GM12878 (cell line): ENCODE results near the gene BRCA2. TPM values are rescaled to one million over a fixed set of nuclear protein-coding genes. Genes with fewer than 3 reads are reported as not detected.

Experiments used
- ATAC-seq: fragments of 200-7000 bp; cut with Tn5 transposase; 3 replicates; pipeline ENCODE4 v1.9.1; 2020; ENCODE audit warnings: mild to moderate bottlenecking, moderate library complexity
- BruUV-seq: library from RNA; stranded (reverse); fragments of 400-500 nt; replicated peaks from 2 replicates; lab custom pipeline; 2021; lab: Mats Ljungman, UMichigan
- CTCF ChIA-PET: fragments of 300-600 bp; sonication (Branson Sonifier 250); formaldehyde crosslinking; extraction: SDS; loops from one replicate; lab custom pipeline; 2021; ENCODE audit warnings: inconsistent platforms; lab: Yijun Ruan, JAX
- POLR2A ChIA-PET: fragments of 350-600 bp; formaldehyde crosslinking; extraction: SDS; loops from one replicate; lab custom pipeline; 2021; ENCODE audit warnings: inconsistent platforms; lab: Charles Lee
- RAD21 ChIA-PET: fragments of 300-600 bp; sonication (Branson Sonifier 250); formaldehyde crosslinking; loops from one replicate; lab custom pipeline; 2023; ENCODE audit warnings: antibody characterized with exemption; ENCODE audit not compliant: unreplicated experiment; lab: Charles Lee
- SMC1A ChIA-PET: fragments of 300-600 bp; sonication (Branson Sonifier 250); formaldehyde crosslinking; loops from one replicate; lab custom pipeline; 2023; ENCODE audit not compliant: unreplicated experiment, uncharacterized antibody; lab: Charles Lee
- DNase-seq: peaks from one replicate; pipeline ENCODE4 v3.0.0-alpha.2; 2011; ENCODE audit warnings: low read depth, low spot score
- FAIRE-seq: peaks from 3 replicates; lab custom pipeline; 2011; peaks lifted over from hg19 to GRCh38; lab: Jason Lieb, UNC
- H2AFZ ChIP-seq: 2 replicates; pipeline ENCODE4 v1.6.0; 2011; ENCODE audit warnings: low read depth, low read length, control low read depth; ENCODE audit not compliant: control insufficient read depth
- H3K27ac ChIP-seq: 2 replicates; pipeline ENCODE4 v1.5.1; 2011; ENCODE audit warnings: control low read depth; ENCODE audit not compliant: control insufficient read depth, insufficient read depth
- H3K27me3 ChIP-seq, 2 experiments: replicated peaks in 1 of 2; 2 replicates each; pipeline versions ENCODE4 v1.6.0 to v1.6.1; 2011; ENCODE audit warnings: low read length in 1 of 2; ENCODE audit not compliant: control insufficient read depth in 2 of 2, insufficient read depth in 2 of 2
- H3K36me3 ChIP-seq, 2 experiments: 2 replicates each; pipeline ENCODE4 v1.5.1; 2011; ENCODE audit warnings: low read length in 1 of 2; ENCODE audit not compliant: control insufficient read depth in 2 of 2, insufficient read depth in 2 of 2
- H3K4me1 ChIP-seq: 2 replicates; pipeline ENCODE4 v1.6.1; 2011; ENCODE audit warnings: mild to moderate bottlenecking, low read length, moderate library complexity, mixed read lengths; ENCODE audit not compliant: control insufficient read depth, insufficient read depth
- H3K4me2 ChIP-seq: 2 replicates; pipeline ENCODE4 v1.6.0; 2011; ENCODE audit warnings: control low read depth; ENCODE audit not compliant: control insufficient read depth, insufficient read depth
- H3K4me3 ChIP-seq: fragments of 200-600 bp; sonication (generic); 2 replicates; pipeline ENCODE4 v1.5.1; 2016
- H3K79me2 ChIP-seq: 2 replicates; pipeline ENCODE4 v1.6.0; 2011; ENCODE audit warnings: low read length; ENCODE audit not compliant: control insufficient read depth, insufficient read depth
- H3K9ac ChIP-seq: 2 replicates; pipeline ENCODE4 v1.8.0; 2011; ENCODE audit warnings: low read length, control low read depth, mixed read lengths; ENCODE audit not compliant: control insufficient read depth, insufficient read depth
- H3K9me3 ChIP-seq: replicated peaks from 3 replicates; pipeline ENCODE4 v1.5.1; 2011; ENCODE audit warnings: mild to moderate bottlenecking, low read length; ENCODE audit not compliant: control insufficient read depth, insufficient read depth
- H4K20me1 ChIP-seq: 2 replicates; pipeline ENCODE4 v1.6.0; 2011; ENCODE audit not compliant: control insufficient read depth, insufficient read depth
- ASH2L ChIP-seq: fragments of 300-600, 200-600 bp; sonication (generic); IDR thresholded peaks from 2 replicates; pipeline ENCODE4 v1.6.1; 2017; ENCODE audit warnings: low read depth, mild to moderate bottlenecking, borderline replicate concordance
- EED ChIP-seq: sonication (generic); IDR thresholded peaks from 2 replicates; pipeline ENCODE4 v1.6.1; 2016; ENCODE audit warnings: antibody characterized with exemption, low read depth
- NFXL1 ChIP-seq: fragments of 450-650 bp; IDR thresholded peaks from 2 replicates; pipeline ENCODE4 v1.6.1; 2017; ENCODE audit warnings: antibody characterized with exemption, mild to moderate bottlenecking, borderline replicate concordance
- WGBS: methylation state at CpG from one replicate; pipeline ENCODE4 v1.1.6; 2016; ENCODE audit warnings: low lambda C conversion rate; ENCODE audit not compliant: insufficient replicate concordance, insufficient coverage; ENCODE audit errors: missing lambda C conversion rate; 5-methylcytosine and 5-hydroxymethylcytosine counted together
- in situ Hi-C: fragments of 300-500 bp; cut with MboI; formaldehyde crosslinking; loops from 9 replicates; pipeline ENCODE4 v1.14.3; 2018; ENCODE audit warnings: mixed read lengths
- intact Hi-C: fragments of 100-400 bp; cut with micrococcal nuclease; formaldehyde crosslinking; loops from one replicate; pipeline ENCODE4 v1.14.2; 2022; ENCODE audit not compliant: unreplicated experiment
- polyA plus RNA-seq, 11 experiments: library from polyadenylated mRNA; depleted of rRNA in 4 of 11; unstranded in 6 of 11; stranded (reverse) in 5 of 11; fragments of >200 nt; fragmentation: Nextera tagmentation in 4 of 11; fragmentation: Illumina TruSeq in 1 of 11; extraction: Ambion mirVana in 4 of 11; extraction: Trizol in 1 of 11; gene quantifications; 1 replicate in 1 of 11; 2 replicates in 10 of 11; pipeline versions ENCODE4 v1.2.1 to v1.2.3, GENCODE V29; 2011 to 2016; ENCODE audit warnings: inconsistent platforms in 2 of 11, missing spikeins in 2 of 11, low read depth in 1 of 11
- total RNA-seq, 4 experiments: library from RNA; depleted of rRNA in 3 of 4; stranded (reverse); fragments of >200 nt in 3 of 4; fragmentation: Illumina TruSeq in 1 of 4; extraction: Trizol in 1 of 4; gene quantifications; 2 replicates each; pipeline versions ENCODE4 v1.2.1 to v1.2.3, GENCODE V29; 2013 to 2021
- TF ChIP-seq, protein P1 (sequence below): fragments of 450-650 bp; conservative IDR thresholded peaks from 2 replicates; pipeline ENCODE4 v1.6.1; 2017; ENCODE audit warnings: mild to moderate bottlenecking, moderate library complexity

Gene BRCA2
- total and polyA plus RNA-seq, 10 of the 15 experiments (the other 5 are each of a cell fraction or from before 2014, with no cell fraction given), result 7.6 to 42.2 (median 23.9) TPM

DNA sequence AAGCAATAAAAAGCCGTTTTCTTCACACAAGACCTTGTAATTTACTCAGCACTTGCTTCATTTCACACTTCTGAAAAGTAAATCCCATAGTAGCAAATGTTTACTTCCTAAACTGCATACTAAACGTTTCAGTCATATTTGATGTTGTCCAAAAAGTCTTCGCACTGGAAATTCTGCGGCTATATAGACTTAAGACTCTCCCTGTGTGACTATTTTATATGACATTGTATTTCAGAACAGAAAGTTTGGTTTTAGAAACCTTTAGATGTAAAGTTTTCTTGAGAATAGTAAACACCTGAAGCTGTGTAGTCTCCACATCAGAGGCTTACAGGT lies 29.7 kb upstream of the BRCA2 start:
- no peak overlapping the region for H3K4me3 ChIP-seq
- ChIA-PET SMC1A (interaction anchor here (0.9 kb wide), 1 partner anchor 20 kb away, joined by 4 read pairs; no protein-coding TSS in a partner anchor), CTCF (no interaction called here), POLR2A (no interaction called here)
- H4K20me1 ChIP-seq, result no peaks in the 10 kb centered on the region
- no peaks in the 10 kb centered on the region for H3K36me3 ChIP-seq
- intact Hi-C loops (no loop called here), in situ Hi-C loops (no loop called here)
- no TSS peak for BruUV-seq
- H3K9me3 ChIP-seq, result no peaks in the 10 kb centered on the region
- no peak overlapping the region for H3K9ac ChIP-seq
- H3K4me2 ChIP-seq, result no peak overlapping the region
- 50% methylated on average over 4 of the region's 4 CpGs for WGBS
- H3K27ac ChIP-seq, result no peak overlapping the region
- no peak for FAIRE-seq
- H3K4me1 ChIP-seq, result no peaks in the 10 kb centered on the region
- no peak overlapping the region for H2AFZ ChIP-seq
- no peak for DNase-seq
- no peak for ATAC-seq
- no peaks in the 10 kb centered on the region for H3K79me2 ChIP-seq
- H3K27me3 ChIP-seq, result no peaks in the 10 kb centered on the region
- TF ChIP-seq NFXL1 (no peak), ASH2L (no peak)
- TF ChIP-seq, protein P1, sequence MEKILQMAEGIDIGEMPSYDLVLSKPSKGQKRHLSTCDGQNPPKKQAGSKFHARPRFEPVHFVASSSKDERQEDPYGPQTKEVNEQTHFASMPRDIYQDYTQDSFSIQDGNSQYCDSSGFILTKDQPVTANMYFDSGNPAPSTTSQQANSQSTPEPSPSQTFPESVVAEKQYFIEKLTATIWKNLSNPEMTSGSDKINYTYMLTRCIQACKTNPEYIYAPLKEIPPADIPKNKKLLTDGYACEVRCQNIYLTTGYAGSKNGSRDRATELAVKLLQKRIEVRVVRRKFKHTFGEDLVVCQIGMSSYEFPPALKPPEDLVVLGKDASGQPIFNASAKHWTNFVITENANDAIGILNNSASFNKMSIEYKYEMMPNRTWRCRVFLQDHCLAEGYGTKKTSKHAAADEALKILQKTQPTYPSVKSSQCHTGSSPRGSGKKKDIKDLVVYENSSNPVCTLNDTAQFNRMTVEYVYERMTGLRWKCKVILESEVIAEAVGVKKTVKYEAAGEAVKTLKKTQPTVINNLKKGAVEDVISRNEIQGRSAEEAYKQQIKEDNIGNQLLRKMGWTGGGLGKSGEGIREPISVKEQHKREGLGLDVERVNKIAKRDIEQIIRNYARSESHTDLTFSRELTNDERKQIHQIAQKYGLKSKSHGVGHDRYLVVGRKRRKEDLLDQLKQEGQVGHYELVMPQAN, result no peak
- TF ChIP-seq, all 136 proteins: peak for 0
- RAD21 ChIA-PET, result no interaction called here

DNA sequence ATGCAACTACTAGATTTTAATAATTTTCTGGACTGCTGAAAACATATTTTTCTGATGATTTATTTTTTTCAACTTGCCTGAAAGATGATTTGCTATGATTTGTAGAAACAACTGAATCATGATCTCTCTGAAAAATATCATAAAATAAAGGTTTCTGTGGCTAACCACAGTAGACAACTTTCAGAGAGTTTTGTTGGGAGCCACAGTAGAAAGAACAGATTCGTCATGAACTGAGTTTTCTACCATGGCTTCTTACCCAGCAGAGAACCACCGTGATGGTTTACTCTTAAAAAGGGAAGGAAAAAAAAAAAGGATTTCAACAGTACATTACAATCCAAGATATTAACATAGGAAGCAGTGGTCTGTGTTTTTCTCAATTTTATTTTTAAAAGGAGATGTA lies 18.1 kb upstream of the BRCA2 start:
- no peaks in the 10 kb centered on the region for H3K79me2 ChIP-seq
- ChIA-PET POLR2A (no interaction called here), CTCF (interaction anchor here (1.0 kb wide), 1 partner anchor 29 kb away, joined by 4 read pairs; no protein-coding TSS in a partner anchor), SMC1A (interaction anchor here (0.8 to 1.3 kb wide), 2 partner anchors 12 to 13 kb away, joined by 3 read pairs; no protein-coding TSS in a partner anchor), RAD21 (no interaction called here)
- H3K4me1 ChIP-seq, result no peaks in the 10 kb centered on the region
- FAIRE-seq, result no peak
- H3K27me3 ChIP-seq, result peaks cover 5 to 13% of the 10 kb centered on the region in 2 experiments; a peak in 3 of 4 replicates
- H3K4me3 ChIP-seq, result no peak overlapping the region
- H4K20me1 ChIP-seq, result no peaks in the 10 kb centered on the region
- no peaks in the 10 kb centered on the region for H3K9me3 ChIP-seq
- H3K36me3 ChIP-seq, result no peaks in the 10 kb centered on the region
- ATAC-seq, result no peak
- H2AFZ ChIP-seq, result no peak overlapping the region
- no peak for TF ChIP-seq EED
- intact Hi-C loops, result no loop called here
- no peak overlapping the region for H3K27ac ChIP-seq
- DNase-seq, result no peak
- BruUV-seq, result no TSS peak
- WGBS, result 13% methylated on average over 2 of the region's 2 CpGs
- H3K4me2 ChIP-seq, result no peak overlapping the region
- in situ Hi-C loops, result no loop called here
- H3K9ac ChIP-seq, result no peak overlapping the region
